ENCODE data around the gene STOX2. TPM values are rescaled to one million over a fixed set of nuclear protein-coding genes. Genes with fewer than 3 reads are reported as not detected.
"Not testable (repeated sequence)": the region's sequence is repeated elsewhere in the genome, so short reads cannot be mapped to it uniquely, and the experiment has no call there.

STOX2 gene
- total RNA-seq, 1 experiment from 2014 or later = 2.1 TPM

DNA sequence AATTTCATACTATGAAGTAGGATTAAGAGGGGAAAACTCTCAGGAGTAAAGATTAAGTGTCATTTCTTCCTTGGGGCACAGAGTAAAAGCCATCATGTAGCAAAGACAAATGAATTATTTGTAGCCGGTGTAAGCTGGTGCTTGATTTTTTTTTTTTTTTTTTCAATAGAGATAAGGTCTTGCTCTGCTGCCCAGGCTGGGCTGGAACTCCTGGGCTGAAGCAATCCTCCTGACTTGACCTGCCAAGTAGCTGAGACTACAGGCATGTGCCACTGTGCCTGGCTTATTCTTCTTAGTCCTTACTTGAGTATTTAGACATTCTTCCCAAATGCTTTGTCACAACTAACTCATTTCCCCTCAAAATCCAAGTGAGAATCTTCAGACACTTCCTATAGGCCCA, 125.7 kb downstream of the STOX2 start:
- in situ Hi-C loops (cut with HindIII; ENCODE audit: low pct_unique_long_range_greater_than_20kb, low sequenced_read_pairs) = no loop called here
- no peak for DNase-seq (ENCODE audit: low read depth, low spot score)

DNA sequence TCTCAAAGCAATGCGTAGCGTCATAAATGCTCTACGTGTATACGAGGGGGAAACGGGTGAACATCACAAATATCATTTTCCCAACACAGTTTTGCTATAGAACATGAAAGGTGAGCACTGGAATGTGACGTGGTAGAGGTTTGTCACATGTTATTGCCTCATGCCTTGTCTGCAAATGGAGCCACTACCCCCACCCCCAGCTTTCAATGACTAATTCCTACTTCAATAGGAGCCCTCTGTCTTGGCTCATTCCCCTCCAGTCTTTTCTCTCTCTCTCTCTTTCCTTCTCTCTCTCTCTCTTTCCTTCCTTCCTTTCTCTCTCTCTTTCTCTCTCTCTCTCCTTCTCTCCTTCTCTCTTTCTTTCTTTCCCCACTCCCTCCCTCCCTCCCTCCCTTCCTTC, 127.0 kb downstream of the STOX2 start:
- in situ Hi-C loops (cut with HindIII; ENCODE audit: low pct_unique_long_range_greater_than_20kb, low sequenced_read_pairs) = no loop called here
- DNase-seq (ENCODE audit: low read depth, low spot score) = no peak

DNA sequence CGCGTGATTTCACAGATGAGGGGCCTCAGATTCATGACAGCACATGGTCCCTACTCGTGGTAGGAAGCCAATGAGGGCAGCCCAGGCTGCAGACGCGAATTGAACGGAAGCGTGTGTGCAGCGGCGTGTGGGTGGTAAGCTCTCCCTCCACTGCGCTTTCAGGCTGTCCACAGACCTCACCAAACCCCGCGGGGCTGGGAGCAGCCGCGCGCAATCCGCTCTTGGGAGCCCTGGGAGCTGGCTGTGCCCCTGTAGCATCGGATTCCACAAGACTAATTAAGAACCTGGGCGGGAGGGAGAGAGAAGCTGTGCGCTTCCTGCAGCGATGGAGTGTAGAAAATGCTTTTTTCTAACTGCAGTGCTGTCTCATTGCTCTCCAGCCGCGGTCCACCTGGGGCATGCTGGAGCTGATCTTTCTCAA, 134.9 kb downstream of the STOX2 start:
- peak; percentile 11 for DNase-seq (ENCODE audit: low read depth, low spot score)
- in situ Hi-C loops (cut with HindIII; ENCODE audit: low pct_unique_long_range_greater_than_20kb, low sequenced_read_pairs) = no loop called here

DNA sequence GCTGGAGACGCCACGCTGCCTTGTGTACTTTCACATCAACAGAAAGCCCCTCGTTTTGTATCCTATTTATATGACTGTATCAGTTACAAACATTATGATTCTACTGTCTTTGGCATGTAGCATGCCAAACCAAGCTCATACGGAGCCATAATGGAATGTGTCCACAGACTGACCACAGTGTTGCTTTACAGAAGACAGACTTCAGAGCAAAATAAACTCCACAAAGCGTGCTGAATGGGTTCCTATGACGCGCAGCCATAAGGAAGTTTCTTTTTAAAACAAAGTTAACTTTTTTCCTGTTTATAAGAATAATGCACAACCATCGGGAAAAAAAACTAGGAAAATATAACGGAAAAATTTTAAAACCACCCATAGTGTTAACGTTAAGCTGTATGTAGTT, 136.0 kb downstream of the STOX2 start:
- no peak for DNase-seq (ENCODE audit: low read depth, low spot score)
- in situ Hi-C loops (cut with HindIII; ENCODE audit: low pct_unique_long_range_greater_than_20kb, low sequenced_read_pairs) = no loop called here

DNA sequence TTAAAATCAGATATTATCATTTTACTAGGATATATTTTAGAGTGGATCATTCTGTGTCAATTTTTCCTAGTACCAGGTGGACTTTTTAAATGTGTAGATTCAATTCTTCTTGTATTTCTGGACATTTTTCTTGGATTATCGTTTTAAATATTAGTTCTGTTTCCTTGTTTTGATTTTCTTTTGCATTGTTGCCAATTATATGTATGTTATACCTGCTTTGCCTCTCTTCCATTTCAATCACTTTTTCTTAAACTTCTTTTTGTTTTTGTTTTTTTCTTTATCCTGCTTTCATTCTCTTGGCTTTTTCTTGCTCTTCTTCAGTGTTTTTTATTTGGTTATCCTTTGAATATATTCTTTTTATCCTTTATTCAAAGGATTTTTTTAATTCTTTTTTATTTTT, 141.0 kb downstream of the STOX2 start:
- in situ Hi-C loops (cut with HindIII; ENCODE audit: low pct_unique_long_range_greater_than_20kb, low sequenced_read_pairs) = no loop called here
- DNase-seq (ENCODE audit: low read depth, low spot score) = no peak

DNA sequence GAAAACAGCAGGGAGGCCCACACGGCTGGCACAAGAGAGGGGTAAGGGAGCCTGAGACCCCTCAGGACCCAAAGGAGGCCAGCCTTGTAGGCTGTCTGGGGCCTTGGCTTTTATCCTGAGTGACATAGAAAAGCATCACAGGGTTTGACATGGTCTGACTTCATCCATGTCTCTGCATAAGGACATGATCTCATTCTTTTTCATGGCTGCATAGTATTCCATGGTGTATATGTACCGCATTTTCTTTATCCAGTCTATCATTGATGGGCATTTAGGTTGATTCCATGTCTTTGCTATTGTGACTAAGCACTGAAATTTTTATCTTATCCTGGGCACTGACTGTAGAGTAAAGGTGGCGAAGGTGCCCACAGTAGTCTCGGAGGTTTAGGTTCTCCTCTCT, 146.2 kb downstream of the STOX2 start:
- in situ Hi-C loops (cut with HindIII; ENCODE audit: low pct_unique_long_range_greater_than_20kb, low sequenced_read_pairs); DNase-seq (ENCODE audit: low read depth, low spot score): not testable (repeated sequence)

DNA sequence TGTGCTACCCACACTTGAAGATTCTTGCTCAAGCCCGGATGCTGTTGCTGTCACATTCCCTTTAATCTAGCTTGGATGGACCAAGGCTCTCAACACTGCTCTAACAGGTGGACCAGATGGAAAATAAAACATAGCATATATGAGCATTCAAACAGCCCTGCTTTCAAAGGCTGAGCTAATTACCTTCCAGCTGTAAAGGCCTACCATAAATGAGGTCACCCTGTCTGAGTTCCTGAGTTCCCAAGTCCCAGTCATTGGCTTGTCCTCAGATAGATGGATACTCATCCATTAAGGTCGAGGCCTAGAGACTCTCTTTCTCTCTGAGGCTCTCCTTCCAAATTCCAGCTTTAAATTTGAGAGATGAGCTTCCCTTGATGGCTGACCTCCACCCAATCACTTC, 147.5 kb downstream of the STOX2 start:
- in situ Hi-C loops (cut with HindIII; ENCODE audit: low pct_unique_long_range_greater_than_20kb, low sequenced_read_pairs) = no loop called here
- DNase-seq (ENCODE audit: low read depth, low spot score) = no peak

DNA sequence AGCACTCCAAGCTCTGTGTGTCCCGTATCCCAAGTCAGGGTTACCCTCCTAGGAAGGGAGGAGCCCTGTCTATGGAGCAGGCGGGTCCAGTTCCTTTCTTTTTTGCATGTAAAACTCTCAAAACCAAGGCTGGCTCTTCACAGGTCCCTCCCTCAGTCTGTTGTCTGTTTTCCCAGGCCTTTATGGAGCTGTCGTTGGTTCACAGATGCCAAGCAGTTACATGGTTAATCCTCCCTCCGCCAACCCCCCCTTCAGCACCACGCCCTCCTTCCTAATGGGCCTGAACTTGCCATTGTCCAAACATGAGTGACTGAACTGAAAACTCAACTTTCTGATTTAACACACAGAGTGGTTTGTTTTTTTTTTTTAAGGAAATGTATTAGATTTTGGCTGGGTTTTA, 148.3 kb downstream of the STOX2 start:
- in situ Hi-C loops (cut with HindIII; ENCODE audit: low pct_unique_long_range_greater_than_20kb, low sequenced_read_pairs) = no loop called here
- DNase-seq (ENCODE audit: low read depth, low spot score) = no peak

DNA sequence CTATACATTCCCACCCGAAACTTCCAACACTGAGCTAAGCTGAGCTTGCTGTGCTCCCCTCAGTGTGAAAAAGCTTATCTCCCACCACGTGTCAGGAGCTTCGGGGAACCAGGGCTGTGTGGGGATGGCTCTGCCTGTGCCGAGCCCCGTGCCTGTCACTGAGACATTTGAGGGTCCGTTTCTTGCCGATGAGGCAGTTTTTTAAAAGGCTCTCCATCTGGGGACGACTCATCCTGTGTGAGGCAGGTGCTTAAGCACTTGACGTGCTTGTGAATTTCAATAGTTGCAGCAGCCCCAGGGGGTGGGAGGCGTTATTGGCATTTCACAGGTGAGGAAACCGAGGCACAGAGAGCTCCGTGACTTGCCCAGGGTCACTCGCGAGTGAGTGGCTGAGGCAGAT, 151.8 kb downstream of the STOX2 start:
- no peak for DNase-seq (ENCODE audit: low read depth, low spot score)

DNA sequence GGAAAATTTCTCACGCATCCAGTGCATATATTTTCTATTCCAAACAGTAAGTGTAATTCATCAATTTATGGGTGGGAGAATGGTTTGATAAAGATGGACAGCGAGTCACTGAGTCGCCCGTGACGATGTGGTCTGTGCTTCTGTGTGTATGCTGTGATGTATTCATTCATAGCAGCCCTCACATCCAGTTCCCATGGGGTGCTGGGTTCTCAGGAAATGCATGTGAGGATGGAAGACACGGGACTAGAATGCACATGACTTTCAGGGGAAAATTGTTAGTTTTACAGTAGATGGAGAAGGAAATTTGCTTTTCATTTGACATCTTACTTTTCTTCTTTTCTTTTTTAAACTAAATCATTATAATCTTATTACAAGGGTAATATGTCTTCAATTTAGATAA, 152.9 kb downstream of the STOX2 start:
- peak; percentile 42 for DNase-seq (ENCODE audit: low read depth, low spot score)
- in situ Hi-C loops (cut with HindIII; ENCODE audit: low pct_unique_long_range_greater_than_20kb, low sequenced_read_pairs) = no loop called here

More for the DNA sequence above, 151.8 kb downstream of the STOX2 start:
- in situ Hi-C loops (cut with HindIII; ENCODE audit: low pct_unique_long_range_greater_than_20kb, low sequenced_read_pairs) = no loop called here

DNA sequence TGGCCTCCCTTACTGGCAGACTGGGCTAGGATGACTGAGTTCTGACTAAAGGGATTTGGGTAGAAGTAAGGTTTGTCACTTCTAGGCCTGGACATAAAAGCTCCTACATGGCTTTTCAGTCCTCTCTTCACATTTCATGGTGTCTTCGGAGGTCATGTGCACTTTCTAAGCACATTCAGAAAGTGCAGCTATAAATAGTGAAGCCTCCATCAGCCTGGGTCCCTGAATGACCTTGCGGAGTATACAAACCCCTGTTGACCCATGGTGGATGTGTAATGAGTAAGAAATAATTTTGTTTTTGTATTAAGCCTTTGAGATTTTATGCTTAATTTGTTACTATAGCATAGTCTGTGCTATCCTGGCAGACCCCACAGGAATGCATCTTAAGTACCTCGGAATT, 154.0 kb downstream of the STOX2 start:
- in situ Hi-C loops (cut with HindIII; ENCODE audit: low pct_unique_long_range_greater_than_20kb, low sequenced_read_pairs) = no loop called here

DNA sequence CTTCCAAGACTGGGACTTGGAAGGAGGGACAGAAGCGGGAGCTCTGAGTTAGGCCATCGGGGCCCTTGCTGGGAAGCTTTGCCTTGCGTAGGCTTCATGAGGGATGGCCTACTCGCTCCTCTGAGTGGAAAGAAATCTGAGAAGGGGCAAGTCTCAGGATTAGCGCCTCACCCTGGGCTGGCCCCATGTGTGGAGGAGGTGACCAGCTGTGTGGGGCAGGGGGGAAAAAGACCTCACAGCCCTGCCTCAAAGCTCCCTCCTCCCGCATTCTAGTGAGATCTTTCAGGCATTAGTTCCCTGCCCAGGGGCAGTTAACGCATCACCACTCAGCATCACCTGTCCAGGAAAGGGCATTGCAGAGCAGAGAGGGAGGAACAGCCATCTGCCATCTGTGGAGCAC, 156.5 kb downstream of the STOX2 start:
- DNase-seq (ENCODE audit: low read depth, low spot score) = no peak
- in situ Hi-C loops (cut with HindIII; ENCODE audit: low pct_unique_long_range_greater_than_20kb, low sequenced_read_pairs) = no loop called here

More for the DNA sequence above, 154.0 kb downstream of the STOX2 start:
- DNase-seq (ENCODE audit: low read depth, low spot score) = no peak

DNA sequence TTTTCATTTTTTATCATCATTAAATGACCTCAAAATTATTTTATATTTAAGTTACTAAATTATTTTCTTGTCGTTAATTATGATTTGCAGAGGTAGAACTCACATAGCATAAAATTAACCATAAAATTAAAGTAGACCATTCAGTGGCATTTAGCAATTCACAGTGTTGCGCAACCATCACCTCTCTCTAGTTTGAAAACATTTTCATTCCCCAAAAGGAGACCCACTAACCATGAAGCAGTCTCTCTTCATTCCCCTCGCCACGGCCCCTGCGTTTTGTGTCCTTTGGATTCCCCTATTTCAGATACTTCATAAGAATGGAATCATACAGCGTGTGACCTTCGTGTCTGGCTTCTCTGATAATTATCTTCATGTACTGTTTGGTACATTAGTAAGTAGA, 157.7 kb downstream of the STOX2 start:
- no peak for DNase-seq (ENCODE audit: low read depth, low spot score)
- in situ Hi-C loops (cut with HindIII; ENCODE audit: low pct_unique_long_range_greater_than_20kb, low sequenced_read_pairs) = no loop called here

DNA sequence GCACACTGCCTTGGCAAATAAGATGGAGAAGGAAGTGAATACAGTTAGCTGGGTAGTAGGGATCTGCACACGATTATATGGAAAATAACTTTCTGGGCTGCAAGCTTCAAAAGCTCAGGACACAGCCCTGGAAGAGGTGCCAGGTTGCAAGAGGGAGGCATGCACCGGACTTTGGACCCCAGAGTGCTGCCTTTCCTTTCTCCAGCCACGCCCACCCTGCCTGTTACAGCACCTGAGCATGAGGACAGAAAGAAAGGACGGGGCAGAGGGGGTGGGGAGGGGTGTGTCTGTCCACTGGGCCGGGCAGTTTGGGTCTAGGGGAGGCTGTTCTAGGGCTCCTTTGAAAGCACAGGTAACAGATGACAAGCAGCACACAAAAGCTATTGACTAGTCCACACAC, 159.8 kb downstream of the STOX2 start:
- no peak for DNase-seq (ENCODE audit: low read depth, low spot score)
- in situ Hi-C loops (cut with HindIII; ENCODE audit: low pct_unique_long_range_greater_than_20kb, low sequenced_read_pairs) = no loop called here

DNA sequence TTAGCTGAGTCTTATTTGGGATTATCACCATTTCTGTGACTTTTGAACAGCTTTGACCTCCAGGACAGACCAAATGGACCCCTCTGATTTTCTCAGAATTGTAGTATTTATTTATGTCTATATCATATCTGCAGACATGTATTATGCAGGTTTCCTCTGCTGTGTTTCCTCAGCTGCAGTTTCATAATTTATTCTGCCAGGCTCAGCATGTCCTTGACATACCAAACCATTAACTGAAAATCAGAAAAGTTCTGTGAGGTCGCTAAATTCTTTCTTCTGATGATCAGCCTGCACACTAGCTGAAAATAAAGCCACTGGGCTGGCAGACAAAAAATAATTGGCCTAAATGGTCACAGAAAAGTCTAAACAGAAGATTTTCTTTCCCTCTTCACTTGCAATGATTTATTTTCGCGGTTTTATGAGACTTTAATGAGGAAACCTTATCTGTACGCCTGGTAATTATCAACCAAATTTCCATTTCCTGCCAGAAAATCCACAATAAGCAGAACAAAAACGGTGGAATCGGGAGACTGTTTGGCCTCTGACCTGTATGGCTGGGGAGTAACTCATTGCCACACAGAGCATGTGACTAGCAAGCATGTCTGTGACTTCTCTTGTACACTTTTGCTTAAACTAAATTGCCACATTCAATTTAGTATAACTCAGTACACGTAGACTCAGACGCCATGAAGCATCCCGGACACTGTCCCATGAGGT, 161.6 kb downstream of the STOX2 start:
- DNase-seq (ENCODE audit: low read depth, low spot score) = no peak
- in situ Hi-C loops (cut with HindIII; ENCODE audit: low pct_unique_long_range_greater_than_20kb, low sequenced_read_pairs) = no loop called here

DNA sequence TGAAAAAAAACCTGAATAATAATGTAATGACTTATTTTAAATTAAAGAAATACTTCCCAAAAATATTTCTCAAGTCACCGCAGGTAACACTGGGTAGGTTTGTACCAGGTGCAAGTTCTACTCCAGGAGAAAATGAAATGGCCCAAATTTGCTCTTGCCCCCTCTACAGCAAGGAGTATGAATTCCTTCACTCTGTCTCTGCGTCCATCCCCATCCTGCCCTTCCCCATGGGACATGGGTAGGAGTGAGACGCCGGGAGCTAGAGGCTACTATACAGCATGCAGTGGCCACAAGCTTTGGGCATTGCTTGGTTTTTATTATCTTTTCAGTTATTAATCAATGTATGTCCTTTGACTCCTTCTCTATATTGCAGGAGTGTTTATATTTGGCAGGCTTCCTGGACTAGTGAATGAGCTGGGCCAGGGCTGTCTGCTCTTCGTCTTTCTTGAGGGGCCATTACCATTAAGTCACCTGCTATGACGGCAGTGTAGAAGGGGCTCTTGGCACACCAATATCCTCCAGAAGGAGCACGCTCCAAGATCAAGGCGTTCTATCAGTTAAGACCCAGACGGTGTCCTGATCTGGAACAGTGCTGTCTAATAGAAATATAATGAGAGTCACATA, 162.9 kb downstream of the STOX2 start:
- in situ Hi-C loops (cut with HindIII; ENCODE audit: low pct_unique_long_range_greater_than_20kb, low sequenced_read_pairs) = no loop called here
- no peak for DNase-seq (ENCODE audit: low read depth, low spot score)

Data from SK-MEL-5 (cell line).